Fibroblast of peridontal ligament (primary cell): ENCODE measurements around the gene GON4L.
A peak's percentile ranks its signal among the peaks of the same experiment; 100 is the strongest.
"Not testable (repeated sequence)": the region's sequence is repeated elsewhere in the genome, so short reads cannot be mapped to it uniquely, and the experiment has no call there.

Experiments used
- DNase-seq: peaks from one replicate; pipeline ENCODE4 v3.0.0-alpha.2; 2010; ENCODE audit errors: extremely low read depth

GON4L gene, protein sequence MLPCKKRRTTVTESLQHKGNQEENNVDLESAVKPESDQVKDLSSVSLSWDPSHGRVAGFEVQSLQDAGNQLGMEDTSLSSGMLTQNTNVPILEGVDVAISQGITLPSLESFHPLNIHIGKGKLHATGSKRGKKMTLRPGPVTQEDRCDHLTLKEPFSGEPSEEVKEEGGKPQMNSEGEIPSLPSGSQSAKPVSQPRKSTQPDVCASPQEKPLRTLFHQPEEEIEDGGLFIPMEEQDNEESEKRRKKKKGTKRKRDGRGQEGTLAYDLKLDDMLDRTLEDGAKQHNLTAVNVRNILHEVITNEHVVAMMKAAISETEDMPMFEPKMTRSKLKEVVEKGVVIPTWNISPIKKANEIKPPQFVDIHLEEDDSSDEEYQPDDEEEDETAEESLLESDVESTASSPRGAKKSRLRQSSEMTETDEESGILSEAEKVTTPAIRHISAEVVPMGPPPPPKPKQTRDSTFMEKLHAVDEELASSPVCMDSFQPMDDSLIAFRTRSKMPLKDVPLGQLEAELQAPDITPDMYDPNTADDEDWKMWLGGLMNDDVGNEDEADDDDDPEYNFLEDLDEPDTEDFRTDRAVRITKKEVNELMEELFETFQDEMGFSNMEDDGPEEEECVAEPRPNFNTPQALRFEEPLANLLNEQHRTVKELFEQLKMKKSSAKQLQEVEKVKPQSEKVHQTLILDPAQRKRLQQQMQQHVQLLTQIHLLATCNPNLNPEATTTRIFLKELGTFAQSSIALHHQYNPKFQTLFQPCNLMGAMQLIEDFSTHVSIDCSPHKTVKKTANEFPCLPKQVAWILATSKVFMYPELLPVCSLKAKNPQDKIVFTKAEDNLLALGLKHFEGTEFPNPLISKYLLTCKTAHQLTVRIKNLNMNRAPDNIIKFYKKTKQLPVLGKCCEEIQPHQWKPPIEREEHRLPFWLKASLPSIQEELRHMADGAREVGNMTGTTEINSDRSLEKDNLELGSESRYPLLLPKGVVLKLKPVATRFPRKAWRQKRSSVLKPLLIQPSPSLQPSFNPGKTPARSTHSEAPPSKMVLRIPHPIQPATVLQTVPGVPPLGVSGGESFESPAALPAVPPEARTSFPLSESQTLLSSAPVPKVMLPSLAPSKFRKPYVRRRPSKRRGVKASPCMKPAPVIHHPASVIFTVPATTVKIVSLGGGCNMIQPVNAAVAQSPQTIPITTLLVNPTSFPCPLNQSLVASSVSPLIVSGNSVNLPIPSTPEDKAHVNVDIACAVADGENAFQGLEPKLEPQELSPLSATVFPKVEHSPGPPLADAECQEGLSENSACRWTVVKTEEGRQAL (N-terminal part only)

DNA sequence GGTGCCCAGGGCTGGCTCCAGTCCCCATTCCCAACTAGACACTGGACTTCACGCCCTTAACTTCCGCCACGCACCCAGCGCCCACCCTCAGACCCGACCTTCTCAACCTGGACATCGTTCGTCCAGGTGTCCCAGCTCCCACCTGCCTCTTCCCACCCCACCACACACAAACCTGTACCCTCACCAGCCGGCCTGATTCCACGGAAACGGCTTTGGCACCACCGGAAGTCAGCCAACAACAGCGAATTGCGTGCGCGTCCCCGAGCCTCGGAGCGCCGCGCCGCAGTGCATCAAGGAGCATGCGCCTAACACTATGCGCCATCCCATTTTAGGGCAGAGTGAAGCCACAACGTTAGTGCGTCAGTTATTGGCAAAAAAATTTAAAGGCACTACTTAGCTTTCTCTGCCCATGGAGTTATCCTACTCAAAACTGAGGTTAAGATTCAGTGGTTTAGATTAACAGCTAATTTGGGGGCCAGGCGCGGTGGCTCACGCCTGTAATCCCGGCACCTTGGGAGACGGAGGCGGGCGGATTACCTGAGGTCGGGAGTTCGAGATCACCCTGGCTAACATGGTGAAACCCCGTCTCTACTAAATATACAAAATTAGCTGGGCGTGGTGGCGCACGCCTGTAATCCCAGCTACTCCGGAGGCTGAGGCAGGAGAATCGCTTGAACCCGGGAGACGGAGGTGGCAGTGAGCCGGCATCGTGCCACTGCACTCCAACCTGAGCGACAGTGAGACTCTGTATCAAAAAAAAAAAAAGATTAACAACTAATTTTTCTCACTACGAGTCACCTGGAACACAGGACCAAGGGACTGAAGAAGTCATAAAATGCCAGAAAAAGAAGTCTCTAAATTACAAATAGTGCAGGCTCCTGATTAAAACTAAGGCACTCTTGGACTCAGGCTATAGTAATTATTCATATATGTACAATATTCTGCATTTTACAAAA lies at the start of gene GON4L:
TSS of gene GON4L (minus strand) at position 240 of the 956 bp plus-strand sequence. CDS start 3,434 bp downstream, outside the sequence.
- DNase-seq = peak; percentile 93

DNA sequence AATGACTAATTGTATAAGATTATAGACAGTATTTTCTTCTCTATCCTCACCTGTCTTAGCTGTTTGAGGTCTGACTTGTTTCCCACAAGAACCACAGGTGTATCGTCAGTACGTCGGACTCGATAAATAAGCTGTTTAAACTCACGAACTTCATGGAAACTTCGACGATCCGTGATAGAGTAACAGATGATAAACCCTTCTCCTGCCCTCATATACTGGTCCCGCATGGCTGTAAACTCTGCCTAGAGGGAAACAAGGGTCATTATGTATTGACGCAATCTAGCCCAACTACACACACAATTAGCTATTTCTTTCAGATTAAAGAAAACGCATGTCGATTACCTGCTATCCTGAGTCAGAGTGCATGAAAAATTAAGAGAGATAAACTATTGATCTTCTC lies 47.2 kb upstream of the GON4L start:
- no peak for DNase-seq

DNA sequence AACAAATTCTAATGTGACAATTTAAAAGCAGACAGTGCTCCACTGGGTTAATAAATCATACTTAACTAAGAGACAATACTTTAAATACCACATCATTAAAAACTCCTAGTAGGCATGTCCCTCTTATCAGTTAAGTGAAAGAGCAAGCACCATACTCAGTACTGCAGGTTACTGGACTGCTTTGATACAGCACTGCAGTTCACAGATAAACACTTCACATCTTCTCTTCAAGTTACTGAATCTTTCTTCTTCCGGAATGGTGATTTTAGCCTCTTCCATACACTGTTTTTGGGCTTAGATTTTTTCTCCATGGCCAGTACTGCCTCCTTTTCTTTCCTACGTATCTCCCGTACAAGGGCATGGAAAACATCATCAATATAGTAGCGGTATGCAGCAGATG lies 43.1 kb upstream of the GON4L start:
- DNase-seq = no peak

DNA sequence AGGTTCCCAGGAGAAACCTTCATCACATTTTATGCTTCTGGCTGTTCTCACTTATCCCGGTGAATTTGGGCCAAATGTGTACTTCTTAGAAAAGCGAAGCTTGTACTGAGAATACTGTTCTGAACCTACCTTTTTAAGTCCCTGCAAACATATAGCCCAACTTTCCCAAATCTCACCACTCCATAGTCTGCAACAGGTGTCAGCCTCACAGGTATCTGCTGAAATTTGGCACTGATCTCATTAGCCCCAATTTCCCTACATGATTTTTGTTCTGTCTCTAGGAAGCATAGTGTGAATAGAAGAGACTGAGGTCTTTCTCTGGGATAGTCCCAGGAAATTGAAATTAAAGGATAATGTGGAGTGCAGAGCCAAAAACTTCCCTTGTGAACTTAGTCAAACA lies 42.7 kb upstream of the GON4L start:
- no peak for DNase-seq

DNA sequence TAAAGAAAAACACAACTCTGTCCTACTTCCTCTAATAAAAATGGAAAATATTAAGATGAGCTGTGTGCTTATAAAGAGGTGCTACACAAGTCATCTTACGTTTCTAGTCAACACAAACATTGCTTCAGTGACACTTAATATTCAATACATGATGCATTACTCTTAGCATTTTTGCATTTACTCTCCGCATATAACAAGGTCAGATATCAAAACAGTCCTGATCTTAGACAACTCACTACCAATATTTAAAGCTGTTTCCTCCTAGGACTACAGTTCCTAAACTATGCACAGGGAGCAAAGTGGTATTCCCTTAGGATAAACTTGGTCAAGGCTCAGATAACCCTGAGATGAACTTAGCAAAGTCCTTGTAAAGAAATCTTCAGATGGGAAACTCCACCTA lies 41.9 kb upstream of the GON4L start:
- no peak for DNase-seq

DNA sequence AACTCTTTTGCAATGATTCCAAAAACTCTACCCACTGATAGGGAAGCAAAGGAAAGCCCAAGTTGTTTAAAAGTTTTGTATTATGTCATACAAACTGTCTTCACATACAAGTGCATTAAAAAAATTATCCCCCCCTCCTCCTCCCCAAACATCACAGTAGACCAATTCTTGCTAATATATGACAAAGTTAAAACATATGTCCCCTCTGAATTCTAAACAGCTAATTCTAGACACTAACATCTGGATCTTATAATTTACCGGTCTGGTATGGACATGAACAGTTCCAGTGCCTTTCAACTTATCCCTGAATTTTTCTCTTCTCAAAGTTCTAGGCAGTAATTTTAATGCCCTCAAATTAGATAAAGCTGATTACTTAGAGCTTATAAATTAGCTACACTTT lies 40.7 kb upstream of the GON4L start:
- peak; percentile 49 for DNase-seq

DNA sequence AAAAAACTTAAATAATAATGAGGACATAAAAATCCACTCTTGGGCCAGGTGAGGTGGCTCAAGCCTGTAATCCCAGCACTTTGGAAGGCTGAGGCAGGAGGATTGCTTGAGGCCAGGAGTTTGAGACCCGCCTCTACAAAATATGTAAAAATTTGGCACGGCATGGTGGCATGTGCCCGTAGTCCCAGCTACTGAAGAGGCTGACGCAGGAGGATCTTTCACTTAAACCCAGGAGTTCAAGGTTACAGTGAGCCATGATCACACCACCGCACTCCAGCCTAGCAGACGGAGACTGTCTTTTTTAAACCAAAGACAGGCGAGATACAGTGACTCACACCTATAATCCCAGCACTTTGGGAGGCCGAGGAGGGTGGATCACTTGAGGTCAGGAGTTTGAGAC lies 39.5 kb upstream of the GON4L start:
- DNase-seq = not testable (repeated sequence)

DNA sequence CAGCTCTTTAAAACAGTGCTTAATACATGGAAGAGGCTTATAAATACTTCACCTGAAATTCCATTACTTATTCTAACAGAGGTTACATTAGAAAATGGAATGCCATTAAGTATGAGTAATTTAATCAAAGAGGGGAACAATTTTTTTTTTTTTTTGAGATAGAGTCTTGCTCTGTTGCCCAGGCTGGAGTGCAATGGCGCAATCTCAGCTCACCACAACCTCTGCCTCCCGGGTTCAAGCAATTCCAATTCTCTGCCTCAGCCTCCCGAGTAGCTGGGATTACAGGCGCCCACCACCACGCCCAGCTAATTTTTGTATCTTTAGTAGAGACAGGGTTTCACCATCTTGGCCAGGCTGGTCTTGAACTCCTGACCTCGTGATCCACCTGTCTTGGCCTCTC lies 38.6 kb upstream of the GON4L start:
- not testable (repeated sequence) for DNase-seq

DNA sequence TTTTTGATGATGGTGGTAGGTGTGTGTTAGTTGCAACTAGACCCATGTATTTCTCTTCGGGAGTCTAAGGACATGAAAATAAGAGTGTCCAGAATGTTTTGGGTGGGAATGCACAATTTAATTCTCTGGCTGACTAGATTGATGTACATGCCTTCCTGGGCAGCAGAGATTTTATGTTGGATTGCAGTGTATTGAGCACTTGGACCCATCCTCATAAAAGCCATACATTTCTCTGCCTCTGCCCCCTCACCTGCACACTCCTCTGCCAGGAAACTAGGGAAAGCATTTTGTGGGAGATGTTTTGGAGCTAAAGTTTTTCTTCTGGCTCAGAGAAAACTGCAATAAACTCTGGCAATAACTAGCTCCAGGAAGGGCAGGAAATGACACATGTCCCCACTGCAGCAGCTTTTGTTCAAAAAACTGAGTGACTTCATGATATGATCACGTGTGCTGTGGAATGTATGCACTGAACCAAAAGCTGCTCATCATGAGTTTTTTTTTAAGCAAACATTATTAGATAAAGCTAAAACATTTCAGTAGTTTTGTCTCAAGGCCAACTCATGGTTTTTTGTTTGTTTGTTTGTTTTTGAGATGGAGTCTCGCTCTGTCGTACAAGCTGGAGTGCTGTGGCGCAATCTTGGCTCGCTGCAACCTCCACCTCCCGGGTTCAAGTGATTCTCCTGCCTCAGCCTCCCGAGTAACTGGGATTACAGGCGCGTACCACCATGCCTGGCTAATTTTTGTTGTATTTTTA lies 36.6 kb upstream of the GON4L start:
- DNase-seq = peak; percentile 70

DNA sequence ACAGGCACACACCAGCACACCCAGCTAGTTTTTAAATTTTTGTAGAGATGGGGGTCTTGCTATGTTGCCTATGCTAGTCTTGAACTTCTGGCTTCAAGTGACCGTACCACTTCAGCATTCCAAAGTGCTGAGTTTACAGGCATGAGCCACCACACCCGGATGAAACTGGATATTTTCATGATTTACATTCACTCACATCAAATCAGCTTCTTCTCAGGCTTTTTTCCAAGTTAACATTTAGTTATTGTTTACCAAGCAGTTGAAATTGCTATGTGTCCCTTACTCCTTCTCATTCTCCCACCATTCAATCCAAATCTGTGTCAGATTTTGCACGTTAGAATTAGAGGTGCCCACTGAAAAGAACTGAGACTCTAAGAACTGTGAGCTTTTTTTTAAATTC lies 35.8 kb upstream of the GON4L start:
- peak; percentile 89 for DNase-seq

DNA sequence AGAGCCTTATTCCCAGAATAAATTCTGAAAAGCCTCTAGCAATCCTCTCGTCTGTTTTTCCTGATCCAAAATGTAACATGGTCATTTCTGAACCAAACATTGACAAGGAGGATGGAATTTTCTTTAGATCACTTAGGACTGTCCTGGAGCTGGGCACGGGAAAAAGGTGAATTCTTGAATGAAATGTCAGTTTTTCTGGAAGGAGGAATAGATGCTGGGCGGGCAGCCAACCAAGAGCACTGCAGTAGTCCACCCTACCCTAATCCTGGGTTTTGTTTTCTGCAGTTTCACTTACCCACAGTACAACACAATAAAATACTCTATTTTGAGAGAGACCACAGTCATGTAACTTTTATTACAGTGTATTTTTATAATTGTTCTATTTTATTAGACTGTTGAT lies 33.2 kb upstream of the GON4L start:
- no peak for DNase-seq

DNA sequence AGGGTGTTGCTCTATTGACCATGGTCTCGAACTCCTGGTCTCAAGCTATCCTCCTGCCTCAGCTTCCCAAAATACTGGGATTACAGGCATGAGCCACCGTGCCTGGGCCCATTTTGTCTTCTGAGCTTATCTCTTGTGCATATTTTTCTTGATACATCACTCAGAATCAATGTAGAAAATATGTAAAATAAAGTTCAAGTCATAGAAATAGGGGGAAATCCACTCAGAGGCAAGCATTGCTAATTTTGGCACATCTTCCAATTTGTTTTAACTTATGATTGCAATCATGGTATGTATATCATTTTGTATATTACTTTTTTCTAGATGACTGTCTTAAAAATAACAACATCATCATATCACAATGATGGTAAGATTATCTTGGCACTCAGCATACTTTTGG lies 32.6 kb upstream of the GON4L start:
- peak; percentile 58 for DNase-seq

DNA sequence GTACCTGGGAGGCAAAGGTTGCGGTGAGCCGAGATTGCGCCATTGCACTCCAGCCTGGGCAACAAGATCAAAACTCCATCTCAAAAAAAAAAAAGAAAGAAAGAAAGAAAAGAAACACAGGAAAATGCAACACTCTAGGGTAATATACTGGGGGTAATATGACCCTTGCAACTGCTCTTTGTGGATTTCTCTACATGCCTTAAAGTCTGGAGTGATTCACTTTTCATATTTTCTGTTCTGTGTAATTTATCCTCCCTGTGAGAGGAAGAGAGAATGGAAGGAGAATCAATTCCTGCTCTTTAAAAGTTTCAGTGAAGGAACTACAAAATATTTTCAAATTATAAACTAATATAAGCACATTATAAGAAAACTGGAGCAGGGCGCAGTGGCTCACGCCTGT lies 31.5 kb upstream of the GON4L start:
- DNase-seq = peak; percentile 77

DNA sequence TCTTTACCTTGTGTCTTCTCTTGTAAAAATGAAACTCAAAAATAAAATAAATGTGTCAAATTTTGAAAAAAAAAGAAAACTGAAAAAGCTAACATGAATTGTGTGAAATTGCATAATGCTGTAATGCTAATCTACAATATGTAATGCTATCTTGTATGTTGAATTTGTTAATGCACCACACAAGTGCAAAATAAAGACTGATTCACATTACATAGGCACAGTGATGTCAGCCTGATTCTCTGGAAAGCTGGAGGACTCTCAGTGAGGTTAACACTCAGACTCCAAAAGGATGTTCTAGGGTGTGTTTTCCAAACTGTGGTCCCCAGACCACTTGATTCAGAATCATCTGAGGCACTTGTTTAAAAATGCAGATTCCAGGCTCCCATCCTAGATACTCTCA lies 28.0 kb upstream of the GON4L start:
- no peak for DNase-seq

DNA sequence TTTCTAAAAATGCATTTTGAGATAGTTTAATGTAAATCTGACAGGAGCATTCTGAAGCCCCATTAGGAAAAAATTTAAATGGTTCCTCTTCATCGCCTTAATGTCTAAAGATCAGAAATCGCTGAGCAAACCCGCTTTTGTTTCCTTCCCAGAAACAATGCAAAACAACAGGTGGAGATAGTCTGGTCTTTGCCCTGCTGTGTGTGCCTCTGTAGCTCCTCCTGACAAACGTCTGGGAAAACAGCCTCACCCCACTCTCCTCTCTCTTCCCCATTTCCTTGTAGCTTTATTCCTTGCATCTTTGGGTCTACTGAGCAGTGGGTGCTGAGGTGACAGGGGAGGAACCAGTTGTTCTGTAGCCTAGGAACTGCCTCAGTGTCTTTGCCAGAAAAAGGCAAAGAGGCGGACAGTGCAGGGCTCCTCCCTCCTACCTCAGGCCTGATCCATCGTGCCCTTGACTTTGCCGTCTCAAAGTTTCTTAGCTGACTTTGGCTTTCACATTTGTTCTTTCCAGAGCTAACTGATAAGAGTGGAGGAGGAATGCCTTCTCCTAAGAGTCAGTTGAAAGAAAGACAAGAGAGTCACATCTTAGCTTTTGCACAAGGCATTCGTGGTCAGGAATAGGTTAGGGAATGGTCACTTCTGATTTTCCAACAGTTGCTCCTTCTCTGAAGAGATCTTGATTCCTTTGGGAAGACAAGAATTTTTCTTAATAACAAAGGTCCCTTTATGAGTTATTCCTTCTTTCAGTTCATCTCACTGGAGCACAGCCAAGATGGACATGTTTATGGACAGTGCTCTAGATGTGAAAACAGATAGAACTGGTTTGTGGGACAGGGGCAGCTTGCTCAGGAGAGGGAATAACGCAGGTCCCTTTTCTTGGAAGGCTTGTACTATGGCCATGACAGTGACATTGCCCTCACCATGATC lies 27.3 kb upstream of the GON4L start:
- no peak for DNase-seq

DNA sequence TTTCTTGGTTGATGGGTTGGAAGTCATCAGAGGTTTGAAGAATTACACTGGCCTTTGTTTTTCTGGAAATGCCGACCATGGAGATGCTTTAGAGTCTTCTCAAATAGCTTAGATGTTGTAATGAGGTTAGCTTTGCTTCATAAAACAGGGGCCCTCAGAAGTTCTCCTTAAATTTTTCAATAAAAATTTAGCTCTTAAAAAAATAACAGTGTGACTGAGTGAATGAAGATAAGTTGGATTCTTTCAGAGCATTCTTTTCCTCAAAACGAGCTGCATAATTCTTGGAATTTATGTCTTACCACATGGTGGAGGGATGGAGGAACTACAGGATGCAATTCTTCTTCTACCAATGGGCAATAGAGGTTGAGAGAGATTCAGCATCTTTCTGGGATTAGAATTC lies 25.8 kb upstream of the GON4L start:
- no peak for DNase-seq

DNA sequence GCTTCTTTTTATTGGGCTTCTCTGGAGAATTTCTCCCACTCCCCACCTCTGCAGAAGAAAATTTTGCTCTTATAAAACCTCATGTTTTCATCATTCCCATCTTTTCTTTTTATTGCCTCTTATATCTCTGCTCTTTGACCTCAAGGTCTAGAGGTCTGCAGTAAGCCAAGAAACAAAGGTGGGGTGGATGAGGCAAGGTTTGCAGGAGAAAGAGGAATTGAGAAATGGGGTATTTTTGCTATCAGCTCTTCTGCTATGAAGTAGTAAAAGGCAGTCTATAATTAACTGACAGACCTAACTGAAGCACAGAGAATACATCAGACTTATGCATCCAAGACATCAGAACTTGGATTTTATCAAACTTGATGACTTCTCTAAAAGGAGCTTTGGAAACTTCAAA lies 25.2 kb upstream of the GON4L start:
- DNase-seq = no peak

DNA sequence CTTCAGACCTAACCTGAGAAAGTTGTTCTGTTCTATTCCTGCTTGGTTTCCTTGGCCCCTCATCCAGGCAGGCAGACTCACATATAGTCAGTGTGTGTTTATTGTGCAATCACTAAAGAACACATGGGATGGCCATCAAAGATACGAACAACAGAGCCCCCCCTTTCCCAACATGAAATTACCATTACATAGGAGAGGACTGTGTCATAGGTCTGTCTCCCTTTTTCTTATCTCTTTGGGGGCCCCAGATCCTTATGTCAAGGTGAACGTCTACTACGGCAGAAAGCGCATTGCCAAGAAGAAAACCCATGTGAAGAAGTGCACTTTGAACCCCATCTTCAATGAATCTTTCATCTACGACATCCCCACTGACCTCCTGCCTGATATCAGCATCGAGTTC lies 23.9 kb upstream of the GON4L start:
- DNase-seq = no peak

DNA sequence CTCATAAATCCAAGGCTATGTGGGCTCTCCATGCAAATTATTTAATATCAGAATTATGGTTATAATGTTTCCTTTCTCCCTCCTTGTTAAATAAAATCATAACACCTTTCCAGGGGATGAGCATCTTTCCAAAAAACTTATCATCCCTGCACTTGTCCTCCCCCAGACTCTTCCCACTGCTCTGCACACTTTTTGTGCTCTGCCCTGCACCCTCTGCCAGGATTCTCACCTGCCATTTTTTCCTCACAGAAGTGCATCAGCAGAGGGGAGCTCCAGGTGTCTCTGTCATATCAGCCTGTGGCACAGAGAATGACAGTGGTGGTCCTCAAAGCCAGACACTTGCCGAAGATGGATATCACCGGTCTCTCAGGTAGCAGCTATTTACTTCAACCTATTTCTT lies 23.2 kb upstream of the GON4L start:
- DNase-seq = no peak
